ENCODE measurements around the gene PTH. TPM values are rescaled to one million over a fixed set of nuclear protein-coding genes. Genes with fewer than 3 reads are reported as not detected.

PTH gene
- polyA plus RNA-seq (2011; rRNA removed) (not detected in 2 replicates), polyA minus RNA-seq (2011; rRNA and poly(A)+ RNA removed) (not detected in 2 replicates)

- Histone ChIP-seq H3K9me3 (ENCODE audit: control insufficient read depth, insufficient read depth, low read length) (no peaks in the 10 kb centered on the region), H3K27me3 (ENCODE audit: control insufficient read depth, insufficient read depth, low read length) (no peaks in the 10 kb centered on the region), H3K27ac (ENCODE audit: low read depth, low read length) (no peak within 1 kb of the TSS), H3K4me3 (ENCODE audit: low read depth, low read length) (no peak within 1 kb of the TSS)
- ChIA-PET POLR2A (no interaction called here), CTCF (no interaction called here)
- TF ChIP-seq CTCF (IDR thresholded peaks at IDR 0.05; ENCODE audit: low read depth, low read length) = no peak
- DNase-seq (ENCODE audit: low read depth, low spot score) = no peak
Measured at GRCh38 chr11:13495929-13496328, at the start of gene PTH. TSS of gene PTH (minus strand) at chr11:13495997. CDS start at chr11:13492855, 3,142 bp downstream.

DNA sequence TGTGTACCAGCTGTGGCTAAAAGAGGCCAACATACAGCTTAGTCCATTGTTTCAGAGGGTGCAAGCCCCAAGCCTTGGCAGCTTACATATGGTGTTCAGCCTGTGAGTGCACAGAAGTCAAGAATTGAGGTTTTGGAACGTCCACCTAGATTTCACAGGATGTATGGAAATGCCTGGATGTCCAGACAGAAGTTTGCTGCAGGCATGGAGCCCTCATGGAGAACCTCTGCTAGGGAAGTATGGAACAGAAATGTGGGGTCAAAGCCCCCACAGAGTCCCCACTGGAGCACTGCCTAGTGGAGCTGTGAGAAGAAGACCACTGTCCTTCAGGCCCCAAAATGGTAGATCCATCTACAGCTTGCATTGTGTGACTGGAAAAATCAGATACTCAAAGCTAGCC is 42.2 kb upstream of the PTH start:
- H3K4me3 ChIP-seq (ENCODE audit: low read depth, low read length) = no peak overlapping the region
- ChIA-PET CTCF (no interaction called here), POLR2A (no interaction called here)
- no peak for TF ChIP-seq CTCF (IDR thresholded peaks at IDR 0.05; ENCODE audit: low read depth, low read length)
- H3K27me3 ChIP-seq (ENCODE audit: control insufficient read depth, insufficient read depth, low read length) = no peaks in the 10 kb centered on the region
- H3K9me3 ChIP-seq (ENCODE audit: control insufficient read depth, insufficient read depth, low read length) = no peaks in the 10 kb centered on the region
- no peak overlapping the region for H3K27ac ChIP-seq (ENCODE audit: low read depth, low read length)
- no peak for DNase-seq (ENCODE audit: low read depth, low spot score)

DNA sequence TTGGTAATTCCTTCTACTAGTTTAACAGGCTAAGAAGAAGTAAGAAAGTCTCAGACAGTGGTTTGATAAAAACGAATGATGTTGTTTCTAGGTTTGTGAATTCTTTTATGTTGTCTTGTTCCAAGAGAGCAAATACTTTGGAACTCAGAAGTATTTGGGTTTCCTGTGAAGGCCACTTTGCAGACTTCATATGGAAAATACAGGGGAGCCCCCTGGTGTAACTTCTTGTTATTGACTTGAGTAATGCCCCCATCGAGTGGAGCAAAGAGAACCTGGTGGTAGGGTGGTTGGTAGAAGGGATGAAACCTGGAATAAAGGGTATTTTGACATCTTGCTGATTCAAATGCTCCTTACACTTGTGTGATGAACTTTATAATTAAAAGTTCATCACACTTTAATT is 40.0 kb upstream of the PTH start:
- TF ChIP-seq CTCF (IDR thresholded peaks at IDR 0.05; ENCODE audit: low read depth, low read length) = no peak; the same call in 1 of the 2 replicates
- no peak for DNase-seq (ENCODE audit: low read depth, low spot score)
- ChIA-PET CTCF (no interaction called here), POLR2A (no interaction called here)
- no peaks in the 10 kb centered on the region for H3K27me3 ChIP-seq (ENCODE audit: control insufficient read depth, insufficient read depth, low read length)
- no peak overlapping the region for H3K4me3 ChIP-seq (ENCODE audit: low read depth, low read length)
- no peak overlapping the region for H3K27ac ChIP-seq (ENCODE audit: low read depth, low read length)
- no peaks in the 10 kb centered on the region for H3K9me3 ChIP-seq (ENCODE audit: control insufficient read depth, insufficient read depth, low read length)

GRCh38 chr11:13534358-13534757 is 38.6 kb upstream of the PTH start:
- ChIA-PET CTCF (no interaction called here), POLR2A (no interaction called here)
- Histone ChIP-seq H3K27me3 (ENCODE audit: control insufficient read depth, insufficient read depth, low read length) (no peaks in the 10 kb centered on the region), H3K4me3 (ENCODE audit: low read depth, low read length) (no peak overlapping the region), H3K27ac (ENCODE audit: low read depth, low read length) (no peak overlapping the region), H3K9me3 (ENCODE audit: control insufficient read depth, insufficient read depth, low read length) (no peaks in the 10 kb centered on the region)
- no peak for TF ChIP-seq CTCF (IDR thresholded peaks at IDR 0.05; ENCODE audit: low read depth, low read length)
- no peak for DNase-seq (ENCODE audit: low read depth, low spot score)

- no peaks in the 10 kb centered on the region for H3K9me3 ChIP-seq (ENCODE audit: control insufficient read depth, insufficient read depth, low read length)
- H3K27ac ChIP-seq (ENCODE audit: low read depth, low read length) = no peak overlapping the region
- H3K4me3 ChIP-seq (ENCODE audit: low read depth, low read length) = no peak overlapping the region
- ChIA-PET POLR2A (no interaction called here), CTCF (no interaction called here)
- DNase-seq (ENCODE audit: low read depth, low spot score) = no peak
- TF ChIP-seq CTCF (IDR thresholded peaks at IDR 0.05; ENCODE audit: low read depth, low read length) = no peak
- H3K27me3 ChIP-seq (ENCODE audit: control insufficient read depth, insufficient read depth, low read length) = no peaks in the 10 kb centered on the region
Measured at GRCh38 chr11:13525257-13525656, 29.5 kb upstream of the PTH start.
